ENCODE measurements around the gene GLRX.

The GLRX gene

GRCh38 chr5:95809414-95809960 is 13.0 kb downstream of the GLRX start:
- no peak for DNase-seq (ENCODE audit: low read depth, low spot score)
- ChIA-PET CTCF (interaction anchor here (1.4 to 5.0 kb wide), 4 partner anchors 14 to 166 kb away, joined by 4 to 25 read pairs (median 6); partner anchors contain the start of gene GLRX), POLR2A (no interaction called here)
- H3K4me3 ChIP-seq (ENCODE audit: low read depth, low read length) = no peak overlapping the region
- TF ChIP-seq, protein P1, sequence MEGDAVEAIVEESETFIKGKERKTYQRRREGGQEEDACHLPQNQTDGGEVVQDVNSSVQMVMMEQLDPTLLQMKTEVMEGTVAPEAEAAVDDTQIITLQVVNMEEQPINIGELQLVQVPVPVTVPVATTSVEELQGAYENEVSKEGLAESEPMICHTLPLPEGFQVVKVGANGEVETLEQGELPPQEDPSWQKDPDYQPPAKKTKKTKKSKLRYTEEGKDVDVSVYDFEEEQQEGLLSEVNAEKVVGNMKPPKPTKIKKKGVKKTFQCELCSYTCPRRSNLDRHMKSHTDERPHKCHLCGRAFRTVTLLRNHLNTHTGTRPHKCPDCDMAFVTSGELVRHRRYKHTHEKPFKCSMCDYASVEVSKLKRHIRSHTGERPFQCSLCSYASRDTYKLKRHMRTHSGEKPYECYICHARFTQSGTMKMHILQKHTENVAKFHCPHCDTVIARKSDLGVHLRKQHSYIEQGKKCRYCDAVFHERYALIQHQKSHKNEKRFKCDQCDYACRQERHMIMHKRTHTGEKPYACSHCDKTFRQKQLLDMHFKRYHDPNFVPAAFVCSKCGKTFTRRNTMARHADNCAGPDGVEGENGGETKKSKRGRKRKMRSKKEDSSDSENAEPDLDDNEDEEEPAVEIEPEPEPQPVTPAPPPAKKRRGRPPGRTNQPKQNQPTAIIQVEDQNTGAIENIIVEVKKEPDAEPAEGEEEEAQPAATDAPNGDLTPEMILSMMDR (IDR thresholded peaks at IDR 0.05; ENCODE audit: insufficient read depth, low read length, missing control alignments) = no peak

DNA sequence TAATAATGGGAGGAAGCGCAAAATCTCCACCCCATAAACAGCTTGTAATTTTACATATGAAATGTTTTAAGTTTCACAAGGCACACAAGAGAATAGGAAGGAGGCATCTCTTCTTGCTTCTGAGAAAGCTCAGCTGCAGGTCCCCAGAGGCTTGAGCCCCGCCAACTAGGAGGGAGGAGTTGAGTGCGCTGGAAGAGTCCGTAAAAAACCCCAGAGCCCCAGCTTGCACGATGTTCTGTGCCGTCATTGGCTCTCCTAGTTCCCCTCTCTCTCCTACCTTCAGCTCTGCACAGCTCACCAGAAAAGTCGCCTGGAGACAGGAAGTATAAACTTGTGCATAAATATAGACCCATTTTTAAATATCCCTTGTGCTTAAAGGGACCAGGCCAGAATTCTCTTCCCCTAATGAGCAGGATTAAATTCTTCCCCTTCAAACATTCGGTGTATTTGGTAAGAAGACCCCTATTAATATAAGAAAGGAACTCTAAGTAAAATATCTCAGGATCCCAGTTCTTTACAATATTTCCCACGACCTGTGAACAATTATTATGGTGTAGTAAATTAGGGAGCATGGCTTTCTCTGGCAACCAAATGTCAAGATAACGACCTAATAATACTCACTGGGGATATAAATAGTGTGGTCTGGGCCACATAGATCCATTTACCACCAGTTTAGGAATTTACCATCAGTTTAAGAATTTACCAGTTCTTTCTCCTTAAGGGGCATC is 13.7 kb downstream of the GLRX start:
- ChIA-PET POLR2A (no interaction called here), CTCF (interaction anchor here (1.0 to 5.0 kb wide), 6 partner anchors 15 to 166 kb away, joined by 3 to 25 read pairs (median 4); partner anchors contain the start of gene GLRX)
- TF ChIP-seq, protein P1 (IDR thresholded peaks at IDR 0.05; ENCODE audit: insufficient read depth, low read length, missing control alignments) = no peak
- DNase-seq (ENCODE audit: low read depth, low spot score) = peak; percentile 46
- no peak overlapping the region for H3K4me3 ChIP-seq (ENCODE audit: low read depth, low read length)

DNA sequence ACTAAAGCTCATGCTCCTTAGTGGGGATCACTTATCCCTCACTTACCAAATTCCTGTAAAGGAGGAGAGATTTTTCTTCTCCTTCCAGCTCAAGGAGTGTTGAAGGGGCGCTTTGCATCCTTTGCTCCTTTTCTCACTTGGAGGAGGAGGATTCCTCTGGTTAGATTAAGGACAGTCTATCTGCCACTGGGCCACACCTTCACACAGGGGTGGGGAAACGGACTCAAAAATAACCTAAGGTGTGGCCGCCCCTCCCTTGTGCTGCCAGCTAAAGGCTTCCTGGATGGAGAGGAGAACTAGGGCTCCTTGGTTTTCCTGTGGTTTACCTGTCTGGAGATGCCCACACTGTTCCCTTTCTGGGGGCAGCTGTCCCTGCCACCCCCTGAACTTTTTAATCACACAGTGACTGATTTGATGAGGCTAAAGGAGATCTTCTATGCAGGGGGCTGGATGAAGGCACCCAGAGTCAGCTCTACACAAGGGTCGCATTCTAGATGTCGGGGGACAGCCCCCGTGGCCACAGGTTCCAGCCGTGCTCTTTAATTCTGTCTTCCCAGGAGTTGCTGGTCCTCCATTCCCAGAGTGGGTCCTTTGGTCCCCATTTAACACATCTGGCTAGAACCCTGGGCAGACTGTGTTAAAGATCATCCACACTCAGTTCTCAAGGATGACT is 14.4 kb downstream of the GLRX start:
- H3K4me3 ChIP-seq (ENCODE audit: low read depth, low read length) = no peak overlapping the region
- ChIA-PET CTCF (interaction anchor here (0.7 to 5.0 kb wide), 10 partner anchors 11 to 165 kb away, joined by 3 to 25 read pairs (median 4); partner anchors contain the start of gene GLRX), POLR2A (no interaction called here)
- DNase-seq (ENCODE audit: low read depth, low spot score) = no peak
- TF ChIP-seq, protein P1 (IDR thresholded peaks at IDR 0.05; ENCODE audit: insufficient read depth, low read length, missing control alignments) = no peak

- CTCF ChIA-PET = interaction anchor here (0.9 to 5.0 kb wide), 5 partner anchors 15 to 163 kb away, joined by 3 to 25 read pairs (median 4); no protein-coding TSS in a partner anchor
- TF ChIP-seq, protein P1 (IDR thresholded peaks at IDR 0.05; ENCODE audit: insufficient read depth, low read length, missing control alignments) = no peak
- no peak for DNase-seq (ENCODE audit: low read depth, low spot score)
- no peak overlapping the region for H3K4me3 ChIP-seq (ENCODE audit: low read depth, low read length)
- POLR2A ChIA-PET = no interaction called here
These were observed 15.8 kb downstream of the GLRX start for GRCh38 chr5:95806687-95807086.

GRCh38 chr5:95804736-95805539 is 17.6 kb downstream of the GLRX start:
- ChIA-PET CTCF (interaction anchor here (1.1 kb wide), 1 partner anchor 42 kb away, joined by 3 read pairs; no protein-coding TSS in a partner anchor), POLR2A (no interaction called here)
- no peak for DNase-seq (ENCODE audit: low read depth, low spot score)
- TF ChIP-seq, protein P1 (IDR thresholded peaks at IDR 0.05; ENCODE audit: insufficient read depth, low read length, missing control alignments) = no peak
- no peak overlapping the region for H3K4me3 ChIP-seq (ENCODE audit: low read depth, low read length)

Data from AG04449 (cell line).